Stimulated activated CD4-positive, alpha-beta T cell treated with anti-CD3 and anti-CD28 coated beads, Interleukin-15, amount 100 ng/mL, for 1 hour (primary cell): ENCODE results near the gene PRKD1.
"Not testable (repeated sequence)": the region's sequence is repeated elsewhere in the genome, so short reads cannot be mapped to it uniquely, and the experiment has no call there.

Source experiments
- DNase-seq, 2 donors: peaks; one replicate each; pipeline ENCODE4 v3.0.0-alpha.2; 2020; ENCODE audit warnings: low read depth in 1 of 2, low spot score in 1 of 2

The PRKD1 gene

DNA sequence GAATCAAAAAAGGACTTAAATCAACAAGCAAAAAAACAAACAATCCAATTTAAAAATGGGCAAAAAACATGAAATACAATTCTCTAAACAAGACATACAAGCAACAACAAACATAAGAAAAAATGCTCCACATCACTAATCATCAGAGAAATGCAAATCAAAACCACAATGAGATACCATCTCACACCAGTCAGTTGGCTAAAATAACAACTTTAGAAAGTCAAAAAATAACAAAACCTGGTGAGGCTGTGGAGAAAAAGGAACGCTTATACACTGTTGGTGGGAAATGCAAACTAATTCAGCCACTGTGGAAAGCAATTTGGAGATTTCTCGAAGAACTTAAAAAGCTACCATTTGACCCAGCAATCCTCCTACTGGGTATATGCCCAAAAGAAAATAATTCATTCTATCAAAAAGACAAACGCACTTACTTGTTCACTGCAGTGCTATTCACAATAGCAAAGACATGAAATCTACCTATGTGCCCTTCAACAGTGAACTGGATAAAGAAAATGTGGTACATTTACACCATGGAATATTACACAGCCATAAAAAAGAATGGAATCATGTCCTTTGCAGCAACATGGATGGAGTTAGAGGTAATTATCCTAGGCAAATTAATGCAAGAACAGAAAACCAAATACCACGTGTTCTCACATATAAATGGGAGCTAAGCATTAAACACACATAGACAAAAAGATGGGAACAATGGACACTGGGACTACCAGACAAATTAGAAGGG, 26.9 kb downstream of the PRKD1 start:
- DNase-seq: no peak

DNA sequence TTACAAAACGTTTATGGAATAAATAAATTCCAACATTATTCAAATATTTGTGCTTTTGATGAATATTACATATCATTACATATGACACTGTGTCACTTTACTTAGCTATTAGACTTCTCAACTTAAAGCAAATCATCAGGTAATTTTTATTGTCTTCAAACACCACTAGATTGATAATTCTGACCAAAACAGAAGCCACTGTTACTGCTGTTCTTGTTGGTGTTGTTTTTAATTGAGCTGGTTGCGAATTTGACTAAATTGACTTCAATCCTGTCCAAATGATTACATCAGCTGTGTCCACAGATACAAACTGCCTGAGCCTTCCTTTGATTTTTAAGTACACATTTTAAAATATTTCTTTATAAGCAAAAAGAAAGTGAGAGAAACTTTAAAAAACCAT, 29.2 kb downstream of the PRKD1 start:
- DNase-seq: no peak

DNA sequence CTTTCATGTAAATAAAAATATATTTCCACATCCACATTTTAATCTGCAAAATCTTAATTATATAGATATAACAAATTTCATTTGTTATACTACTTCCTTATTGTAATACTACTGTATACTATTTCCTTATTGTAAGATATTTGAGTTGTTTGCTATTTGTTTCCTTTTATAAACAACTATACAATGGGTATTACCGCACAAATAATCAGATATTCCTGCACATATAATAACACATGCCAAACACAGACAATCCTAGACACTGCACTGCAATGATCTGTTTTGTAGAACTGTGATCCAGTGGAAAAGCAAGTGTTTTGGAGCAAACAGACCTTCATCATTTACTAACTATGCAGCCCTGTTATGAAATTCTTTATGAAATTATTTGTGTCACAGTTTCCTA, 30.5 kb downstream of the PRKD1 start:
- no peak for DNase-seq

DNA sequence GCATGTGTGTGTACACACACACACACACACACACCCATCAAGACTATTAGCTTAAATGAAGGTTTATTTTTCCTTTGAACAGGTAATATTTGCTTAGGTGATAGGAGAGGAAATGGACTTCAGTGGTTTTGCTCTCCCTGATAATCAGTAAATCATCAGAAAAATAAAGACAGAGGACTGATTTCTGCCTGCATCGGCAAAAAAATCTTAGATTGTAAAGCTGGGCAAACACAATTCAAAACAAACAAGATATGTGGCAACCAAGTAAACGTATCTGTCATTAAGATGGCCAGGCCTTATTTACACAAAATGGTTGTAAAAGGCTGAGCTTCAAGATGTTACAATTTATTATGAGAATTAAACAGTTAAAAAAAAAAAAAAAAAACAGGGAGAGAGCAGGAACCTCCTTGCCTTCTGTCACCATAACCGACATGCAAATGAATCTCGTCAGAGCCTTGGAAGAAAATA, 31.3 kb downstream of the PRKD1 start:
- DNase-seq: no peak

DNA sequence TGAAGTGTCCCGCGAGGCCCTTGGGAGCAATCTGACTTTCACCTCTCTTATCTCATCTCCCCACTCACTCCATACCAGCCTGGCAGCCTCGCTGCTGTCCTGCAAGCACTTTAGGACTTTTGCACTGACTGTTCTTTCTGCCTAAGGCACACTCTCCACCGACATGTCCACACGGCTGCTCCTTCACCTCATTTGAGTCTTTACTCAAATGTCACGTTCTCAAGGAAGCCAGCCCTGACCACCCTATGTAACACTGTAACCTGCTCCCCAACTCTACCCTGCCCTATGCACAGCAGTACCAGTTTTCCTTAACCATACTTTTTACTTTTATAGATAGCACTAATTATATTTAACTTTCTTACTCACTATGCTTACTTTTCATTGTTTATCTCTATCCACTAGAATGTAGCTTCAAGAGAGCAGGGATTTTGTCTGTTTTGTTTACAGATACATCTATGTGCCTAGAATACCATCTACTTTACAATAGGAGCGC, 32.0 kb downstream of the PRKD1 start:
- no peak for DNase-seq

DNA sequence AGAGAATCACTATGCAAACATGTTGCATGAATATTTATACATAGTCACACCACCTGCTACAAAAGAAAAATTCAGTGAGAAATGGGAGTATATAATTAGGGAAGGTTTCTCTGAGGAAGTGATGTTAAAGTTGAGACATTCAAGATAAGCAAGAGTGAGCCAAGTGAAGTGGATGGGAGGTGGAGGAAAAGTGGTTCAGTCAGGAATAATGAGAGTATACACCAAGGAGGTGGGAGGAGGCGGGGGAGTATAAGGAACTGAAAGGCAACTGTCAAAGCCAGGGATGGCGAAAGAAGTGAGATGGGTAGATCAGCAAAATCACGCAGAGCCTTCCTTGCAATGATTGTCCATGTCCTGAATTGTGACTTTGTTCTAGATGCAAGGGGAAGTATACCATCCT, 33.7 kb downstream of the PRKD1 start:
- DNase-seq: no peak

DNA sequence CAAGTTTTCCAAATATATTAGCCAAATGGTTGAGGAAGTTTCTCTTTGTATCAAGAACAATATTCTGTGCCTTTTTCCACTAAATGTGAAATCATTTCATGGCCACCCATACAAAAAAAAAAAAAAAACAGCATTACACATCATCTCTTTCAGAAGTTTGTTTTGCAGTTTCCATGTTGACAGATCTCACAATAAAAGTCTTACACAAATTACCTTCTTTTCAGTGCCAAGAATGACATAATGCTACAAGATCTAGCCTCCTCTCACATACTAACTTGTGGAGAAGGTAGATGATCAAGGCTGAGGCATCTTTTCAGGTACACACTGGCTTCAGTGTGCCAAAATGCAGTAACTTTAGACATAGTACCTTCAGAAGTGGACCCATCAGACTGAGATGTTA, 35.3 kb downstream of the PRKD1 start:
- DNase-seq: no peak

DNA sequence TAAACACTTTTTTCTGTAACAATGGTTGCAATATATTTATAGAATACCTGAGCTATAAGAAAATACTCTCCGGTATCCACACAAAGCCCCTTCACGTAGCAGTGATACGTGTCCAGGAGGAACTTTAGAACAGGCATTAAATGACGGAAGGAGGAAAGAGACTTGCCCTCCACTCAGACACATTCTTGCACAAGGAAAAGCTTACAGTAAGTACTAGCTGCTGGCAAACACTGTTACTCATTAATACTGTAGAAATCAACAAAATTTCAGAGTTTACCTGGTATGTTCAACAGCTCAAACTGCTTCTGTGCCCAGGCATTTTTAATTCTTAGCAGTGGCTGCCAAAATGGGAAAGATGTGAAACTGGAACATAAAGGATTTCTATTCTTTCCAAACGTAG, 41.7 kb downstream of the PRKD1 start:
- no peak for DNase-seq

DNA sequence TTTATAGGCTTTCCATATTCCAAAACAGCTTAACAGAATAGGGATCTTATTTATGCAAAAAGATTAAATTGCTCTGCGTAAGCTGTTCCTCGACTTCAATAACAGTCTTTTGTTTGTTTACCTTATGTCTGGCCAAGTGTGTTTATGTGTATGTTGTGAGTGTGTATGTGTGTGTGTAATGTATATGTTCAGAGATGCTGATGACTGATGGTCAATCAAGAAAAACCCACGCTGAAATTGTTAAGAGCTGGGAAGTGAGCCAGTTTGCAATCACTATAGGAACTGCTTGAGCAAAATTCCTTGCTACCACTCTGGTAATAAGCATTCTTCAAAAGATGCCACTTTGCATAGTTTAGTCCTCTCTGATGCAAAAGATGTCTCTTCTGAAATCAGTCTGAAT, 59.6 kb downstream of the PRKD1 start:
- DNase-seq: no peak

DNA sequence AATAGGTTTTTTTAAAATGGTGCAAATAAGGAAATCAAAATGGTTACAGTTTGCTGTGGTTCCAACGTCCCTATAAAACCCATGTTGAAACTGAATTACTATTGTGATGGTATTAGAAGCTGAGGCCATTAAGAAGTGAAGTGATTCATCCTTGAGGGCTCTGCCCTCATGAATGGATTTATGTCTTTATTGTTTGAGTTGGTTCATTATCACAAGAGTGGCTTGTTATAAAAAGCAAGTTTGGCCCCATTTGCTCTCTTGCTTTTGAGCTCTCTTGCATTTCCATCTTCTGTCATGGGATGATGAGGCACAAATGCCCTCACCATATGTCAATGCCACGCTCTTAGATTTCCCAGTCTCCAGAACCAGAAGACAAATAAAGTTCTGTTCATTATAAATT, 62.3 kb downstream of the PRKD1 start:
- DNase-seq: no peak

DNA sequence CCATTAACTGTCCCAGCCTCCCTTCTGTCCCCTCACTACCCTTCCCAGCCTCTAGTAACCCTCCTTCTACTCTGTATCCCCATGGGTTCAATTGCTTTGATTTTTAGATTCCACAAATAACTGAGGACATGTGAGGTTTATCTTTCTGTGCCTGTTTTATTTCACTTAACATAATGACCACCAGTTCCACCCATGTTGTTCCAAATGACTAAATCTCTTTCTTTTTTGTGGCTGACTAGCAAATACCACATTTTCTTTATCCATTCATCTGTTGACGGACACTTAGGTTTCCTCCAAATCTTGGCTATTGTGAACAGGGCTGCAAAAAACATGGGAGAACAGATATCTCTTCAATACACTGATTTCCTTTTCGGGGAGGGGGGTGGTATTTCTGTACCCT, 65.7 kb downstream of the PRKD1 start:
- no peak for DNase-seq

DNA sequence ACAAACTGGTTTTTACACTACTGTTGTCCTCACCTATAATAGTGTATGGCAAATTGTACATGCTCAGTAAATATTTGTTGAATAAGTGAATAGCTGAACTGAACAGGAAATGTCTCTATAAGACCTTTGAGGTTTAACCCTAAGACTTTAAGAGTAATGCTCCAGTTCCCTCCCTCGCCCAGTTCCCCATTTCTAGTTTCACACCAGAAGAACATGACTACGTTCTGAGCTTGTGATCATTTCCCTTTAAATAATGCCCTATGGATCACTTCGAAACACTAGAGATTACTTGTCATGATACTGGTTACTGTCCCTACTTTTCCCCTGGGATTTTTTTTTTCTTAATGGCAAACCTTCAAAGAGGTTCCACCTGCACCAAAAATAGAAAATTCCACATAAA, 69.3 kb downstream of the PRKD1 start:
- no peak for DNase-seq

DNA sequence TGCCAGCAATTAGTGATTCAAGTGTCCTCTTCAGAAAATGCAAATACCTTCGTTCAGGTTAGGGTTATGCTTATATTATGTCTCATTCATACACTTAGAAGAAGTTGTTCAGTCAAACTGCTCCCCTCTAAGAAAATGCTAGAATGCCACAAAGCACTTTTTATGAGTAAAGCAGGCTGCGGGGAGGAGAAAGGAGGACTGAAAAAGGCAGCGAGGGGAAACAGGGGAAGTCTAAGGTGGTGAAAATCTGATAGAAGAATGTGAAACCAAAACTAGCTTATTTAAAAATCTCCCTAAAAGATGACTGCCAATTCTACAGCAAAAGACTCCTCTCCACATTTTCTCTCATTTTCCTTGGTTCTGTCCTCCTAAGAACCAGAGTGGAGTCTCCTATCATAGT, 70.1 kb downstream of the PRKD1 start:
- DNase-seq: no peak

DNA sequence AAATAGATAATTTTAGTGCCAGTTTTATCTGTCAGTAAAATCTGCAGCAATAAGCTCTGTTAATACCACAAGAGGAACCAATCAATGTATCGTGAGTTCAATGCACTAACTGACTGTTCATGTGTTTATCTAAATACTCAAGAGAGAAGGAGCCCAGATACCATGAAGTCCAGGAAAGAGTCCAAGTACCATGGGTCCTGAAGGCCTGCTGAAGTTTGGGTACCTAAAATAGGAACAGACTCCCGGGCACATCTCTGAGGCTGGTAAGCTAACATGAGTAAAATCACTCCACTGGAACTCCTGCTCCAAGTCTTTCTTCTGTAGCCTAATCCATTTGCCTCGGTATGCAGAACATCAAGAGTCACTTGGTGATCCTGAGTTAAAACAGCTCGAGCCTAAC, 71.1 kb downstream of the PRKD1 start:
- DNase-seq: no peak

DNA sequence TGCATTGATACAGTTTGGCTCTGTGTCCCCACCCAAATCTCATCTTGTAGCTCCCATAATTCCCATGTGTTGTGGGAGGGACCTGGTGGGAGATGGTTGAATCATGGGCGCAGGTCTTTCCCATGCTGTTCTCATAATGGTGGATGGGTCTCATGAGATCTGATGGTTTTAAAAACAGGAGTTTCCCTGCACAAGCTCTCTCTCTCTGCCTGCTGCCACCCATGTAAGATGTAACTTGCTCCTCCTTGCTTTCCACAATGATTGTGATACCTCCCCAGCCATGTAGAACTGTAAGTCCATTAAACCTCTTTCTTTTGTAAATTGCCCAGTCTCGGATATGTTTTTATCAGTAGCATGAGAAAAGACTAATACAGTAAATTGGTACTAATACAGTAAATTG, 74.0 kb downstream of the PRKD1 start:
- DNase-seq: not testable (repeated sequence)

DNA sequence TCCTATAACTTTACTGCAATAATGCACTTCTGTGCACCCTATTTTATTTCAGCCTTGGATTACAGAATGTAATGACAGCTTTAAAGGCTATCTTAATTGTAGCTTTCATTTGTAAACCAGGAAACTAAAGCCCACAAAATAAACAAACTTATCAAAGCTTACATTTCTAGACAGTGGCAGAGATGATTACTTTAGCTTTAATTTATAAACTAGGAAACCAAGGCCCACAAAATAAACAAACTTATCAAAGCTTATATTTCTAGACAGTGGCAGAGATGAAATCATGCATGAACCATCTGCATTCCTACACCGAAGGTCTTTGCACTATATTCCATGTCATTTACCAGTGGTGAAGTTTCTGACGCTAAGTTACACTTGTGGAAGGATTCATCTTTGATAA, 74.4 kb downstream of the PRKD1 start:
- no peak for DNase-seq

DNA sequence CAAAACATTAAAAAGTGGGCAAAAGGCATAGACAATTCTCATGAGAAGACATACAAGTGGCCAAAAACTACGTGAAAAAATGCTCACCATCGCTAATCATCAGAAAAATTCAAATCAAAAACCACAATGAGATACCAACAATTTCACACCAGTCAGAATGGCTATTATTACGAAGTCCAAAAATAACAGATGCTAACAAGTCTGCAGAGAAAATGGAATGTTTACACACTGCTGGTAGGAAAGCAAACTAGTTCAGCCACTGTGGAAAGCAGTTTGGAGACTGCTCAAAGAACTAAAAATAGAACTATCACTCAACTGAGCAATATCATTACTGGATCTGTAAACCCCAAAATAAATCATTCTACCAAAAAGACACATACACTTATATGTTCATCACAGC, 76.2 kb downstream of the PRKD1 start:
- no peak for DNase-seq

DNA sequence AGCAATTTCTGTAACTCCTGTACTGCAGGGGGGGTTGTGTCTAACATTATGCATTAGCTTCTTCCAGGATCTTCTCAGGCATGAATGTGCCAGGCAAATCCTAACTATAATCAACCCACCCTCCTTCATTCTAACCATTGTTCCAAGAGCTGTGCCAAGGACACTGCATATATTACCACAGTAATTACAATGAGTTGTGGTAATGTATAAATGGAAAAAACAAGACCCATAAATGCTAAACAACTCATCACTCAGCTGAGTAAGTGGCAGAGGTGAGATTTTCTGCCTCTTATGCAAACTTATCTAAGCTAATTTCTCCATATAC, 80.6 kb downstream of the PRKD1 start:
- no peak for DNase-seq

DNA sequence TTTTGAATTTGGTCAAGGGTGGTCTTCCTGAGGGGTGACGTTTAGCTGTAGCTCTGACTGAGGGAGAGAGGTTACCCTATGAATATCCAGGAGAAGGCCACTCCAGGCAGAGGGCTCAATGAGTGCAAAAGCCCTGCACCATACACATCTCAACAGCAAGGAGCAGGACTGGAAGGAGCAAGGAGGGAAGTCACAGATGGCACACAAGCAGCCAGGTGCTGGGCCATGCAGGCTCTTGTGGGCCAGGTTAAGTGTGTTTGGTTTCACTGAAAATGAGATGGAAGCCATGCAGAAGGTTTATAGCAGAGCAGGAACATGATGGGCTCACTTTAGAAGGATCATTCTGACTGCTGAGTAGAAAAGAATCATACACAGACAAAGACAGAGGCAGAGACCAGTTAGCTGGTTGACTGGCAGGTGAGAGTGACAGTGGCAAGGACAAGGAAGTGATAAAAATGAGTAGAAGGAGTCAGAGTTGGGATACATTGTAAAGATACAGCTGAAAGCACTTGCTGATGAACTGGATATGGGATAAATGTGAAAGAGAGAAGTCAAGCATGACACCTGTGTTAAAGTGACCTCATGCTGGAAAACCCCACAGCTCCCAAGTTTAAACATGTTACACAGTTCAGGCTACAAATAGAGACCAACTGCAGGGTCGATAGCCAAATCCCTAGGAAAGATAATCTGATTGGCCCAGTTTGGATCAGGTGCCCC, 81.2 kb downstream of the PRKD1 start:
- no peak for DNase-seq

DNA sequence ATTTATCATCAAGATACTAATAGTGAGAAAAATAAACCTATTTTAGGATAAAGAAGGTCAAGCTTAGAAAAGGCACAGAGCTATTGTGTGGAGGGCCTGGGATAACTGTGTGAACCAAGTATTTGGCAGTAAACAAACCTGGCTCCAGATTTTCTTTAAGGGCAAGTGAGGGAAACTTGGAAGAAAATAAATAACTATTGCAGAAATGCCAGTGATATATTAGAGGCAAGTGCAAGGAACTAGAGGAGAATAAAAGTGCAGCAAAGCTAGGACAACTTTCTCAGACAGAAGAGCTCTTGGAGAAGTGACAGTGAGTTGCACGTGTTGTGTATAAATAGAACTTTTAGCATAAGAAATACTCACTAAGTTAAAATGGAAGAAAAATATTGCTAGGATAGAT, 83.7 kb downstream of the PRKD1 start:
- no peak for DNase-seq

DNA sequence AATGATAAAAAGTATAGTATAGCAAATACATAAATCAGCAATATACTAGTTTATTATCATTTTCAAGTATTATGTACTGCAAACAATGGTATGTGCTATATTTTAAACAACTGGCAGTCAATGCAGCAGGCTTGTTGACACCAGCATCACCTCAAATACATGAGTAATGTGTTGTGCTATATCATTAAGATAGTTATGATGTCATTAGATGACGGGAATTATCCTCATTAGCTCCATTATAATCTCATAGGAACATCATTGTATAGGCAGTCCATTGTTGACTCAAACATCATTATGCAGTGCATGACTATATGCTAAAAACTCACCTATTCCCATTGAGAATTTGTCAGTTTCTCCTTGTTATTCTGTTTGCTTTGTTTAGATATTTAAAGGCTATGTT, 85.4 kb downstream of the PRKD1 start:
- no peak for DNase-seq

DNA sequence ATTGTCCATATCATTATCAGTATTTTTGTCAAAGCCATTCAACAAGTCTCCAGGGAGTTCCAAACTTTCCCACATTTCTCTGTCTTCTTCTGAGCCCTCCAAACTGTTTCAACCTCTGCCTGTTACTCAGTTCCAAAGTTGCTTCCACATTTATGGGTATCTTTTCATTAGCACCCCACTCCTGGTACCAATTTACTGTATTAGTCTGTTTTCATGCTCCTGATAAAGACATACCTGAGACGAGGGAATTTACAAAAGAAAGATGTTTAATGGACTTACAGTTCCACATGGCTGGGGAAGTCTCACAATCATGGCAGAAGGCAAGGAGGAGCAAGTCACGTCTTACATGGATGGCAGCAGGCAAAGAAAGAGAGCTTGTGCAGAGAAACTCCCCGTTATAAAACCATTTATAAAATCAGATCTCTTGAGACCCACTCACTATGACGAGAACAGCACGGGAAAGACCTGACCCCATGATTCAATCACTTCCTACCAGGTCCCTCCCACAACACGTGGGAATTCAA, 87.2 kb downstream of the PRKD1 start:
- not testable (repeated sequence) for DNase-seq

DNA sequence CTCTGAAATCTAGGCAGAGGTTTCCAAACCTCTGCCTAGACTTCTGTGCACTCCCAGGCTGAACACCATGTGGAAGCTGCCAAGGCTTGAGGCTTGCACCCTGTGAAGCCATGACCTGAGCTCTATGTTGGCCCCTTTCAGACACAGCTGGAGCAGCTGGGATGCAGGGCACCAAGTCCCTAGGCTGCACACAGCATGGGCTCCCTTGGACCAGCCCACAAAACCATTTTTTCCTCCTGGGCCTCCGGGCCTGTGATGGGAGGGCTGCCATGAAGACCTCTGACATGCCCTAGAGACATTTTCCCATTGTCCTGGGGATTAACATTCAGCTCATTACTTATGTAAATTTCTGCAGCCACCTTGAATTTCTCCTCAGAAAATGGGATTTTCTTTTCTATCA, 88.0 kb downstream of the PRKD1 start:
- DNase-seq: not testable (repeated sequence)
